ENCODE data around the gene SERPINB1.
"Not testable (repeated sequence)": the region's sequence is repeated elsewhere in the genome, so short reads cannot be mapped to it uniquely, and the experiment has no call there.

SERPINB1 gene

GRCh38 chr6:2853769-2854395 lies 12.2 kb upstream of the SERPINB1 start:
- Histone ChIP-seq H3K36me3 (no peaks in the 10 kb centered on the region), H3K27ac (peak overlapping the region; percentile 52 to 69), H3K9me3 (no peaks in the 10 kb centered on the region), H3K4me1 (peaks cover 0 to 40% (median 8%) of the 10 kb centered on the region in 4 donors), H3K27me3 (no peaks in the 10 kb centered on the region), H3K4me3 (peak overlapping the region; percentile 46 to 47)
- intact Hi-C loops (cut with DNase I; ENCODE audit: low total_unique reads): no loop called here
- TF ChIP-seq CTCF (IDR thresholded peaks at IDR 0.05): peak; percentile 40 to 51
- DNase-seq: no peak

- Histone ChIP-seq H3K4me3 (peak overlapping the region; percentile 46 to 47), H3K4me1 (peaks cover 0 to 40% (median 8%) of the 10 kb centered on the region in 4 donors), H3K27ac (peak overlapping the region; percentile 52 to 69)
- H3K27me3 ChIP-seq; intact Hi-C loops (cut with DNase I; ENCODE audit: low total_unique reads); H3K9me3 ChIP-seq; DNase-seq; H3K36me3 ChIP-seq: not testable (repeated sequence)
These were observed 11.7 kb upstream of the SERPINB1 start for GRCh38 chr6:2853378-2853768.

GRCh38 chr6:2852921-2853322 lies 11.3 kb upstream of the SERPINB1 start:
- intact Hi-C loops (cut with DNase I; ENCODE audit: low total_unique reads): no loop called here
- peaks cover 0 to 38% (median 8%) of the 10 kb centered on the region in 4 donors for H3K4me1 ChIP-seq
- H3K9me3 ChIP-seq: no peaks in the 10 kb centered on the region
- DNase-seq: no peak
- H3K36me3 ChIP-seq: no peaks in the 10 kb centered on the region
- H3K4me3 ChIP-seq: no peak overlapping the region
- TF ChIP-seq CTCF (IDR thresholded peaks at IDR 0.05): no peak
- peak overlapping the region in 1 of 2 donors; percentile 52 for H3K27ac ChIP-seq
- H3K27me3 ChIP-seq: no peaks in the 10 kb centered on the region

GRCh38 chr6:2852514-2852855 lies 10.8 kb upstream of the SERPINB1 start:
- H3K27me3 ChIP-seq: no peaks in the 10 kb centered on the region
- no peak overlapping the region for H3K27ac ChIP-seq
- H3K9me3 ChIP-seq: no peaks in the 10 kb centered on the region
- no peak overlapping the region for H3K4me3 ChIP-seq
- peaks cover 0 to 34% (median 8%) of the 10 kb centered on the region in 4 donors for H3K4me1 ChIP-seq
- no peaks in the 10 kb centered on the region for H3K36me3 ChIP-seq
- TF ChIP-seq CTCF (IDR thresholded peaks at IDR 0.05): no peak
- intact Hi-C loops (cut with DNase I; ENCODE audit: low total_unique reads): no loop called here
- DNase-seq: no peak

- H3K4me1 ChIP-seq: peaks cover 0 to 33% (median 9%) of the 10 kb centered on the region in 4 donors
These were observed 10.3 kb upstream of the SERPINB1 start for GRCh38 chr6:2851727-2852513.

More at GRCh38 chr6:2851727-2852513, 10.3 kb upstream of the SERPINB1 start:
- Histone ChIP-seq H3K36me3 (no peaks in the 10 kb centered on the region), H3K27me3 (no peaks in the 10 kb centered on the region), H3K27ac (peak overlapping the region in 1 of 2 donors; percentile 43), H3K4me3 (no peak overlapping the region), H3K9me3 (no peaks in the 10 kb centered on the region)
- intact Hi-C loops (cut with DNase I; ENCODE audit: low total_unique reads): no loop called here
- no peak for TF ChIP-seq CTCF (IDR thresholded peaks at IDR 0.05)
- no peak for DNase-seq
